ENCODE data around the gene CHRNA3.
"Not testable (repeated sequence)": the region's sequence is repeated elsewhere in the genome, so short reads cannot be mapped to it uniquely, and the experiment has no call there.

Gene CHRNA3

DNA sequence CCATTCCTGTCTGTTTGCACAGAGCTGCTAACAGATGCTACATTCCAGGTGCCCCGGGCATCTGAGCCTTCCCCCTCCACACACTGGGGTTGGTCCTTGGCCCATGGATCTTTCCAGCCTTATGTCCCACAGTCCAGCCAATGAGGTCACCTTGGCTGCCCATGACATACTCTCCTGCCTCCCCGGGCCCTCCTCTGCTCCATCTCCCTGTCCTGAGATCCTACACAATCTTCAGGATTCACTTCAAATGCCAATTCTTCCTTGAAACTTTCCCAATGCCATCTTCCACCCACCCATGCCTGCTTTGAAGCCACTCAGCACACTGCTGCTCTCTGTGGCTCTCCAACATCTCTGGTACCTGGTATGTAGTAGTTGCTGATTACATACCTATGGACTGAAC, 4.3 kb downstream of the CHRNA3 start:
- no peak for DNase-seq

DNA sequence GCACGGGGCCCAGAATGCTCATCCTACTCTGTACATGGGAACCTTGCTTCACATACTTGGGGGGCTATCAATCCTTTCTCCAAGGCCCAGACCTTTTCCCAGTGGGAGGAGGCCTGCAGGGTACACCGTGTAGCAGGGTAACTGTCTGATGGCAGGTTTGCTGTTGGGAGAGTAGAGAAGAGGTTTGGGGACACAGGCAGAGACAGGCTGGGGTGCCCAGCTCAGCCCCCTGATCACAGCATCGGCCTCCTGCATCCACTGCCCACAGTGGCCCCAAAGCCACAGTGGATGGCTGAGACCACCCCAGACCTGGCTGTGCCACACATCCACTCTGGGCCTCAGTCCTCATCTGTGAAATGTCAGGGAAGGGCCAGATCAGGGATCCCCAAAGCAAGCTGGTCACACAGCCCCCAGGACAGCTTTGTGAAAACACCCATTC, 5.6 kb downstream of the CHRNA3 start:
- DNase-seq: no peak

DNA sequence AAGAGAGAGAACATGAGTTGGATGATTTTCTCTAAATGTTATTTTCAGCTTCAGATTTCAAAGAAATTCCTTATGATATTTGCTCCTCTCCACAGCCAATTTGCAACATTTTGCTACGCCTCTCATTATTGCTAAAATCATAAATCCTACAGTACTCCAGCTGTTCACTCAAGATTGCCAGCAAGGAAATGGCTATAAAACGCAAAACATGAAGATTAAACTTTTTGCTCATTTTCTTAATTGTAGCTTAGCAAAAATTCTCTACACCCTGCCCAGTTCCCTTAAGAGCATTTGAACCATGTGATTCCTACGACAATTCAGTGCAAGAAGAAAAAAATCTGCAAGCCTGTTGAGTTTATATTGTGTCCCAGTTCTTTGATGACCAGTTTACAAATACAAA, 6.8 kb downstream of the CHRNA3 start:
- no peak for DNase-seq

DNA sequence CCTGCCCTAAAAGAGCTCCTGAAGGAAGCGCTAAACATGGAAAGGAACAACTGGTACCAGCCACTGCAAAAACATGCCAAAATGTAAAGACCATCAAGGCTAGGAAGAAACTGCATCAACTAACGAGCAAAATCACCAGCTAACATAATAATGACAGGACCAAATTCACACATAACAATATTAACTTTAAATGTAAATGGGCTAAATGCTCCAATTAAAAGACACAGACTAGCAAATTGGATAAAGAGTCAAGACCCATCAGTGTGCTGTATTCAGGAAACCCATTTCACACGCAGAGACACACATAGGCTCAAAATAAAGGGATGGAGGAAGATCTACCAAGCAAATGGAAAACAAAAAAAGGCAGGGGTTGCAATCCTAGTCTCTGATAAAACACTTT, 11.2 kb downstream of the CHRNA3 start:
- not testable (repeated sequence) for DNase-seq

DNA sequence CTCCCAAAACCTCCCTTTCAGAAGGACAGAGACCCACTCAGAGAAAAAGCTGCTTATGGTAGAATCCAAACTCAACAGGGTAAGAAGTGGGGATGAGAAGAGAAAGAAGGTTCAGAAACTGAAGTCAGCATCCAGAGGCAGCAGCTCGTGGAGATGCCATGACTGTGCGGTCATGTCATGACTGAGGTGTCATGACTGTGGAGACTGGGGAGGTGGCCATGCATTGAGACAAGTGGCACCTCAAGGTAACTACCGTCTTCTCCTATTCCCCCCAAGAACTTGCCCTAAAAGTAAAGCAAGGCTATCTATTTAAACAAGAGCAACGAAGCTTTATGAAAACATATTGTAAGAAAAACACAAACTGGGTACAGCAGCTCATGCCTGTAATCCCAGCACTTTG, 15.1 kb downstream of the CHRNA3 start:
- DNase-seq: no peak

DNA sequence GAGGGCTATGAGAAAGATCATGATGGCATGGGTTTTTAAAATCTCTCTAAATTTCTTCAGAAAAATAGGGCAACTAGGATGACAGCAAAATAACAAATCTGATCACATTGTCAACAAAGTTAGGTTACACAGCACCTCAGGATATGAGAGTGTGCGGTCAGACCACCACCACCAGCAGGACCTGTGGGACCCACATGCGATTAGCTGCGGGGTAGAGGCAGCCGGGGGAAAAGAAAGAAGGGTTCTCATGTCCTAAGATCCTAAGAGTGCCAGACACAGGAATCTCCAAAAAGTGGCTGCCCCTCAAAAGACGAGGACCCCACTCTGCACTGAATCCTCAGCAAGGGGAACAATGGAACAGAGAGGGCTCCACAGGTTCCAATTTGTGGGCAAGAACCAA, 15.6 kb downstream of the CHRNA3 start:
- DNase-seq: no peak

DNA sequence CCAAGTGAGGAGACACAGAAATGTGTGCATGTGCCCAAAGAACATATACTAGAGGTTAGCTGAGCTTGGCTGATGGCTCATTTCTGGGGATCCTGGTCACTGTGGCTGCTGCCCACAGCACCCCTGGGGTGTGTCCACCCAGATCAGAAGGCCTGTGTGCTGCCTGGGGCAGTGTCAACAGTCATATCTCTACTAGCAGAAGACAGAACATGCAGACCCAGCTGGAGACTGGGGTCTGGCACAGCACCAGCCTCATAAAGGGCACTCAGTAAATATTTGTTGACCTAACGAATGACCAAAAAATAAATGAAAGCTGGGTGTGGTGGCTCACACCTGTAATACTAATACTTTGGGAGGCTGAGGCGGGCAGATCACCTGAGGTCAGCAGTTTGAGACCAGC, 16.4 kb downstream of the CHRNA3 start:
- DNase-seq: no peak

DNA sequence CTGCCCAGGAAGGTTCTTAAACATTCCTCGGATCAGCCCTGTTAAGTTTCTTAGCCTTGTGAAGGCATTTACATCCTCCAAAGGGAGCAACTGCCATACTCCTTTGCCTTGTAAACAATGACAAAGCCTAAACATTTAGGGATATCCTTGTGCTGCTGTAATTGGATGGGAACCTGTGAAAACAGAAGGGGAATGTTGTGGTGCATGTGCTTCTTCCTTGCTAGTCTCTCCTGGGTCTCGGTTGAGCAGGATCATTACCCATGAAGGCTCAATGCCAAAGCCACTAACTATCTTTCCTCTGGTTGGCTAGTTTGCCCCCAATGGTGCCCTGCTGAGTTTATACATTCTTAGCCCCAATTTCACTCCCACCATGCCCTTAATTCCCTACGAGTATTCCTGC, 17.3 kb downstream of the CHRNA3 start:
- no peak for DNase-seq

DNA sequence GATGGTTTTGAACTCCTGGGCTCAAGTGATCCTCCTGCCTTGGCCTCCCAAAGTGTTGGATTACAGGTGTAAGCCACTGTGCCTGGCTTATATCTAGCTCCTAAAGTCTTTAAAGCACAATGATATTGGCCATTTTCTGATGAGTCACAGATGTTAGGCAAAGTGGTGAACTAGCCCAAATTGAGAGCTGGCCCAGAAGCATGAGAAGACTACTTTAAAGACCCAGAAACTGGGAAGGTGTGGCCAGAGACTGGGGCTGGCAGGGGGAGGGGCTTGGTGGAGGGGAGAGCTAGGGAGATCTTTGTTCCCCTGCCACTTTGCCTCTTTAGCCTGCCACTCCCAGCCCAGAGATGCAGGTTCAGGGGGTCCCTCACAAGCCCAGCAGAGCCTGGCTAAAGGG, 21.6 kb downstream of the CHRNA3 start:
- DNase-seq: no peak

DNA sequence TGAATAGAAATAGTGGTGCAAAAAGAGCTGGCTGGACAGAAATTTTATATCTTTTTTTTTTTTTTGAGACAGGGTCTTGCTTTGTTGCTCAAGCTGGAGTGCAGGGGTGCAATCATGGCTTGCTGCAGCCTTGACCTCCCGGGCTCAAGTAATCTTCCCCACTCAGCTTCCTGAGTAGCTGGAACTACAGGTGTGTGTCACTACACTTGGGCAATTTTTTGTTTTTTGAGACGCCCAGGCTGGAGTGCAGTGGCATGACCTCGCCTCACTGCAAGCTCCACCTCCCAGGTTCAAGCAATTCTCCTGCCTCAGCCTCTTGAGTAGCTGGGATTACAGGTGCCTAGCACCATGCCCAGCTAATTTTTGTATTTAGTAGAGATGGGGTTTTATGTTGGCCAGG, 22.4 kb downstream of the CHRNA3 start:
- no peak for DNase-seq

DNA sequence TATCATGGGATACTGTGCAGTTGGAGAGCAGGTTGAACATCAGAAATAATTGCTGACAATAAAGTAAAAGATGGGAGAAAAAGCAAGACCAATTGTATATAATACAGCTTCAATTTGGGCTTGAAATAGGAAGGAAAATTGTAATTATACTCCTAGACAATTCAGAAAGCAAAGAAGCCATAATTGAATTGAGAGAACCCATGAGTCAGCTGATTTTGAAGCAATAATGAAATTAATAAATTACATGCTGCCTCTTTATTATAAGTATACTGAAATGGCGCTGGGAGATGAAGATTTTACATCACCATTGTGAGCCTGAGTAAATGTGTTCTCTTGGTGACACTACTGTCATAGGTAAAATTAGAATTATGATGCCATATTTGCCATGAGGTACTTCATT, 23.2 kb downstream of the CHRNA3 start:
- DNase-seq: no peak

DNA sequence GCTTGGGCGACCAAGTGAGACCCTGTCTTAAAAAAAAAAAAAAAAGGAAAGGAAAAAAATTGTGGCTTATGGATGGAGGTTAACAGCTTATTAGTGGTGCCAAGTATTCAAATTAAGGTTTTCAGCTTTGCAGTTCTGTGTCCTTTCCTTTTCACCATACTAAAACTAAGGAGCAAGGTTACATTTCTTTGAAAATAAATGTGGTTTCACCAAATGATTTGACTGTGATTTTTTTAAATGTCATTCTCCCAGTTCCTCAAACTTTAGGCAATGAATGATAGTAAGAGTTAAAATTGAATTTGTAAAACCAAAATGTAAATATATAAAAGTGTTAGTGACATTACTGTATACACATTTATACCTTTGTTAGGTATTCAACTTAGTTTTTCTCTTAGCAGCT, 45.9 kb downstream of the CHRNA3 start:
- no peak for DNase-seq

DNA sequence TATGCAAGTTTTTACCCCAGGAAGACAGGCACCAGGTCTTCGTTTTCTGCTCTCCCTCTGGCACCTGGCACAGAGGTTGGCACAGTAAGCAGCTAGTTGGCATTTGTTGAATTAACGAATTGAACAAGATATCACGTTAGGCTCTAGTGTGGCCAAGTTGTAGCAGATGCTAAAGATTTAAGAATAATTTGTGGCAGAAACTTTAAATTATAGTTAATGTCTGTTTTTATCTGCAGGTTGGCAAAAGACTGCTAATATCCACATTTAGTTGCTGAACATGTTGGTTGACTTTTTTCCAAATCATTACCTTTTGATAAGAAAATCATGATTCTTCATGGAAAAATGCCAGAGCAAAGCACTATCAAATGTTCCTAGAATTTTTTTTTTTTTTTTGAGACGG, 47.4 kb downstream of the CHRNA3 start:
- no peak for DNase-seq

DNA sequence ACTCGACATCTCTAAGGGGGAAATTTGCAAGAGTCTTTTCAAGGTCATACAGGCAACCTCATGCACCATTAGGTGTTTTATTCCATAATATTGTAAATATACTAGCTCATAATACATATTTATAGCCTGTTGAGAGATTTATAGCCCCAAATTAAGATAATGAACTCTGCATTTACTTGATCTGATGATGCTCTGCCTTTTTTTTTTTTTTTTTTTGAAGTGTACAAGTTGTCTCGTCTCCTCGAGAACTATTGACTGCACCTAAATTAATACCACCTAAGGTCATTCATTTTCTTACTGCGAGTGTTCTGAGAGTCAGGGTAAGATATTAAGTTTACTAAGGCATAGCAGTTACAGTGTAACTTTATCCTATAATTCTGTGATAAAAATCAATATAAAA, 49.4 kb downstream of the CHRNA3 start:
- DNase-seq: no peak

DNA sequence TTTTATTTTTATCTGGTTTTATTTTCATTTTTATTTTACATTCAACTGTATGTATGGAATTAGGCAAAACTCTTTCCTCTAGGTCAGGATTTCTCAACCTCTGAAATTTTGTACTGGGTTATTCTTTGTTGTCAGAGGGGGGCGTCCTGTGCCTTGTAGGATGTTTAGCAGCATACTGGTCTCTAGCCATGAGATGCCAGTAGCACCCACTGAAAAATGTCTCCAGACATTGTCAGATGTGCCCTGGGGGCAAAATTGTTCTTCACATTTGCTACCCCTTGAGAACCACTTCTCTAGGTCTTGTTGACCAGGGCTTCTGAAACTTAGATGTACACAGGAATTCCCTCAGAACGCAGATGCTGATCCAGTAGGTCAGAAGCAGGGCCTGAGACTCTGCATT, 50.1 kb downstream of the CHRNA3 start:
- no peak for DNase-seq

DNA sequence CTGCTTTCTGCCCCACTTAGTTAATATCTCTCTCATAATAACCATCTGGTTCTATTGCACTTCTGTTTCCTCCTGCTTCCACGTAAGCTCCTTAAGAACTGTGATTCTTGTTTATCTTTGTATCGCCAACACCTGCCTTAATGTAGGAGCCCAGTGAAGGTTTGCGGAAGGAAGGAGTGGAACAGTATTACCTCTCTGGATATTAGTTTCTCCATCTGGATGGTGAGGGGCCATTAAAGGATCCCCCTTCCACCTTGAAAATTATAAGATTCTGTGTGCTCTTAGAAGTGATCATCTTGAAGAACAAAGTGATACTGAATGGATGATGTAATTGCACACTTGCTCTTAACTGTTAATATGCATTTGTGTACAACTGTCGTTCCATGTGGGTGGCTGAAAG, 53.3 kb downstream of the CHRNA3 start:
- DNase-seq: no peak

DNA sequence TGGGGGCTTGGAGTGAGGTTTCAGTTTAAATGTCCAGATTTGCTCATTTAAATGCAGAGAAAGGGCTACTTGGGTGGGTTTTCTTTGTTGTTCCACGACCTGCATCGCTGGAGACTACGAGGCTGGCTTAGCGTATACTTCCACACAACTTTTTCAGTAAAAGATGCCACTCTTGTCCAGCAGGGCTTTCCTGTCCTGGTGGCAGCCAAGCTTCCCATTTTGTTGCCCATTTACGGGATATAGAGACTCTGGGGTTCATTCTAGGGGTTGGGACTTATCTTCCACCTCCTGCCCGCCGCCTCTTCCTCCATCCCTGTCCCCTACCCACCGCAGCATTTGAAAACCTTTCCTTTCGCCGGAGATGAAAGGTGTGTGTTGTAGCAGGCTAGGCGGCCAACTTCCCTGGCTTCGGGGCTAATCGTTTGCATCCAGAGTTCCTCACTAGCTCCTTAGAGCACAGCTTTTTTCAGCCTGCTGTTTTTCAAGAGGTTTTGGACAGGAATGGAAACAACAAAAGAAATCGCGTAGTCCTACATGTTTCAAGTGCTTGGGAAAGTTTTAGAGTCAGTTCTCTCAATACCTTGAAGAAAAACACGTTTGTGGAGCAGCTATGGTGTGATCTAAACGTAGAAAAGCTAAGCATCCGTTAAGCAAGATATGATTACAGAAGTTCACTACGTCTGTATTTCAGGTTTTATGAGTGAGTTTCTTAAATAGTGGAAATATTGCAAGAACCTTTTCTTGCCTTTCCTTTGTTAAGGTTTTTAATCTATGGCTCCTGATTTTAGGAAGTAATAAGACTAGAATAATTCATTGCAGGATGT, 54.6 kb downstream of the CHRNA3 start:
- no peak for DNase-seq

DNA sequence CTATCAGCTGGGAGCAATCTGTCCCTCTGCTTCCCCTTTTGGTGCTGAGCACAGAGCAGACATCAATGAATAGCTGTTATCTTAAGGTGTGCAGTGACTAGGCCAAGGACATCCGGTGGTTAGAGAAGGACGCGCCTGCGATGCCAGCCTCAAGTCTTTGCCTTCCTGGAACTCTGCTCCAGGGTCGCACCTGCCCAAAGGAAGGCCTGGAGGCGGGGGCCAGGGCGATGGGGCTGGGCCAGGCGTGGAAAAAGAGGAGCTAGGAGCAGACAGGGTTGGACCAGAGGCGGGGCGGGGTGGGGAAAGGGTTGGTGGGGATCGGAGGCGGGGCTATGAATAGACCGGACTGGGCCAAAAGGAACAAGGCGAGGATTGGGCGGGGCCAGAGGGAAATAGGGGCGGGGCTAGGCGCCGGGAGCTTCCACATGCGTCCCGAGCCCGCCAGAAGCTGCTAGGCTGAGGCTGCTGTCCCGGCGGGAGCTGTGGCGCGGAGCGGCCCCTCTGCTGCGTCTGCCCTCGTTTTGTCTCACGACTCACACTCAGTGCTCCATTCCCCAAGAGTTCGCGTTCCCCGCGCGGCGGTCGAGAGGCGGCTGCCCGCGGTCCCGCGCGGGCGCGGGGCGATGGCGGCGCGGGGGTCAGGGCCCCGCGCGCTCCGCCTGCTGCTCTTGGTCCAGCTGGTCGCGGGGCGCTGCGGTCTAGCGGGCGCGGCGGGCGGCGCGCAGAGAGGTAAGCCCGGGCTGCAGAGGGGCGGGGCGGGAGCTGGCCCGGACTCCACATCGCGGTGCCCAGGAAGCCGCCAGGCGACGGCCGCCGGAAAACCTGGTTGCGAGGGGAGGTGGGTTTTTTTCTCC, 55.5 kb downstream of the CHRNA3 start, which contains the start of gene CHRNA5:
TSS of gene CHRNA5 (plus strand) at position 424 of the 854 bp plus-strand sequence. CDS start at position 624, 200 bp downstream.
- peak; percentile 70 for DNase-seq

DNA sequence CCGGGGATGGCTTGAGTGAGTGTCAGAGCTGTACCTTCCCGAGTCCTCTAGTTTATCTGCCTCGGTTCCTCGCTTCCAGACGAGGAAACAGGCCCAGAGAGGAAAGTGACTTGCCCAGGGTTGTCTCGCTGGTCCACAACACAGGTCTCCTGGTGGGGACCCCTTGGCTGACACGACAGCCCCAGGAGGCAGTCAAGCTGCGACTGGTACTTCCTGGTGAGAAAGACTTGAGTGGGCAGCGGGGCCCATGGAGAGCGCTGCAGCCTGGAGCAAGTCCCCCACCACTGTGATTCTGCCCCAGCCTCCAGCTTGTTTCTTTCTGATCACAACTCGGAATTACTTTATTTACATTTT, 56.1 kb downstream of the CHRNA3 start:
- no peak for DNase-seq

DNA sequence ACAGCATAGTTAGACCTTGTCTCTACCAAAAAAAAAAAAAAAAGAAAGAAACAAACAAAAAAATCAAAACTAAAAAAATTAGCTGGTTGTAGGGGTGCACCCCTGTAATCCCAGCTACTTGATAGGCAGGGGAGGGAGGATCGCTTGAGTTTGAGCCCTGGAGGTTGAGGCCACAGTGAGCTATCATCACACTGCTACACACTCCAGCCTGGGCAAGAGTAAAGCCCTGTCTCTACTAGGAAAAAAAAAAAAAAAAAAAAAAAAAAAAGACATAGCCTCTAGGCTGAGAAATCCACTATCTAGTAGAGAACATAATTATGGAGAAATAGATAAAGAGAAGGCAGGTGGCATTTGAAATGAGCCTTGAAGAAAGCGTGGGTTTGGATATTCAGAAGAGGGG, 57.7 kb downstream of the CHRNA3 start:
- DNase-seq: no peak

DNA sequence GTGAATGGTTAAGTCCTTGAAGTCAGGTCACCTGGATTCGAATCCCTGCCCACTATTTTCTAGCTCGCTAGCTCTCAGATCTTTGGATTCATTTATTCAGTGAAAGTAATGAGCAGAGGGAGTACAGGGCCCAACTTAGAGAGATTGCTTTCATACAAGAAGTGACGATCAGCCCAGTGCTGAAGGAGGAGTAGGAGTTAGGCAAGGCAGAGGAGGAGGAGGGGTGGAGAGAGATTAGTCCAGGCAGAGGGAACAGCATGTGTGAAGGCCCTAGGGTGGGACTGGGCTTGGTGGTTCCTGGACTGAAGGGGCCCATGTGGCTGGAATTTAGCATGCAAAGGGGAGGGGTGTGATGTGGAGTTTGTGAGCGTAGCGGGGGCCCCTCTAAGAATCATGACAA, 59.3 kb downstream of the CHRNA3 start:
- no peak for DNase-seq

DNA sequence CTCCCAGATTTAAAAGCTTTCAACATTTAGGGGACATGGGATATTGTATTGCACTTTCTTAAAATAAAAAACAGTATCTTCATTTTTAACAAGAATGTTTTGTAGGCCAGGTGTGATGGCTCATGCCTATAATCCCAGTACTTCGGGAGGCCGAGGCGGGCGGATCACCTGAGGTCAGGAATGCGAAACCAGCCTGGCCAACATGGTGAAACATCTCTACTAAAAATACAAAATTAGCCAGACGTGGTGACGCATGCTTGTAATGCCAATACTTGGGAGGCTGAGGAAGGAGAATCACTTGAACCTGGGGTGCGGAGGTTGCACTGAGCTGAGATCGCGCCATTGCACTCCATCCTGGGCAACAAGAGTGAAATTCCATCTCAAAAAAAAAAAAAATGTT, 60.6 kb downstream of the CHRNA3 start:
- DNase-seq: not testable (repeated sequence)

DNA sequence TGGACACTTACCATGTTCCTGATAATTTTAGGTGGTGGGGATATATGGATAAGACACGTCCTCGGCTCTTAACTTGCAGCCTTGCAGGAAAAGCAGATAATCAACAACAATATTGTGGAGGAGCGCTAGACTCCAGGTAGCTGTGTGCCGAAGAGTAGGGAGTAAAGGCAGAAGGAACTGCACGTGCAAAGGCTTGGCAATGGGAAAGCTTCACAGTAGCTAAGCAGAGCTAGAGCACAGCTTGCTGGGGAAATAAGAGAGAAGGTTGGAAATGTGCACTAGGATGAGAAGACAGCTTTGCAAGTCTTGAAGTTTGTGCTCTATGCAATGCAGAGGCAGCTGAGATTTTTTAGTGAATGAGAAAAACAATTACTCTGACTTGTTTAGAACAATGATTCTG, 68.2 kb downstream of the CHRNA3 start:
- no peak for DNase-seq

DNA sequence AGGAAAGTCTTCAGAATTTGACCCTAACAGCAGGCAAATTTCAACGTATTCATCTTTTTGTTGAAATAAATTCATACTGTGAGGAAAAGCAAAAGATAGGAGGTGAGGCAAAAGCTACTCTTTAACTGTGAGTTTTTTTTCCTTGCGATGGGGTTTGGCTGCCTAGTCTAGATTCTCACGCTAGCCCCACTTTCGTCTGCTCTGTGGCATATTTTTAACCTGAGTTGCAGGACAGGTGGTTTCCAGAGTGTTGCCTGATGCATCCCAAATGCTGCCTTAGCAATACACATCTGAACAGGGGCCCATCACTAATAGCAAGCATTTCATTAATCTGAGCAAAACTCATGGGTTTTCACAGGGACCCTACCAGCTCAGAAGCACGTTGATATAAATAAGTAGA, 68.9 kb downstream of the CHRNA3 start:
- no peak for DNase-seq
